ENCODE measurements around the gene FOXK1. TPM values are rescaled to one million over a fixed set of nuclear protein-coding genes. Genes with fewer than 3 reads are reported as not detected.
"Not testable (repeated sequence)": the region's sequence is repeated elsewhere in the genome, so short reads cannot be mapped to it uniquely, and the experiment has no call there.

The FOXK1 gene
- 11.9 and 12.8 TPM in 2 replicates for total RNA-seq (2014; rRNA removed; shearing (Covaris generic))

GRCh38 chr7:4681886-4682620, at the start of gene FOXK1:
Gene FOXK1, plus strand, starts transcription at chr7:4682295. Its CDS starts 14 bp downstream, at chr7:4682309.
- peak; percentile 77 for DNase-seq (ENCODE audit: low spot score)

GRCh38 chr7:4633012-4633411, 49.1 kb upstream of the FOXK1 start:
- peak; percentile 98 for DNase-seq (ENCODE audit: low spot score)

GRCh38 chr7:4634166-4634565, 47.9 kb upstream of the FOXK1 start:
- peak; percentile 67 for DNase-seq (ENCODE audit: low spot score)

GRCh38 chr7:4638781-4639575, 43.1 kb upstream of the FOXK1 start:
- peak; percentile 97 for DNase-seq (ENCODE audit: low spot score)

- DNase-seq (ENCODE audit: low spot score) = no peak
Measured at GRCh38 chr7:4641091-4641666, 40.9 kb upstream of the FOXK1 start.

- DNase-seq (ENCODE audit: low spot score) = peak; percentile 97
Measured at GRCh38 chr7:4641667-4642467, 40.2 kb upstream of the FOXK1 start.

GRCh38 chr7:4642468-4643203, 39.5 kb upstream of the FOXK1 start:
- DNase-seq (ENCODE audit: low spot score) = no peak

- DNase-seq (ENCODE audit: low spot score) = not testable (repeated sequence)
Measured at GRCh38 chr7:4643204-4643471, 39.0 kb upstream of the FOXK1 start.

- DNase-seq (ENCODE audit: low spot score) = no peak
Measured at GRCh38 chr7:4645246-4645645, 36.8 kb upstream of the FOXK1 start.

- no peak for DNase-seq (ENCODE audit: low spot score)
Measured at GRCh38 chr7:4648111-4648510, 34.0 kb upstream of the FOXK1 start.

- DNase-seq (ENCODE audit: low spot score) = no peak
Measured at GRCh38 chr7:4650433-4651047, 31.6 kb upstream of the FOXK1 start.

GRCh38 chr7:4653771-4654170, 28.3 kb upstream of the FOXK1 start:
- no peak for DNase-seq (ENCODE audit: low spot score)

GRCh38 chr7:4655311-4655710, 26.8 kb upstream of the FOXK1 start:
- no peak for DNase-seq (ENCODE audit: low spot score)

GRCh38 chr7:4655896-4656295, 26.2 kb upstream of the FOXK1 start:
- DNase-seq (ENCODE audit: low spot score) = no peak

GRCh38 chr7:4657640-4658417, 24.3 kb upstream of the FOXK1 start:
- DNase-seq (ENCODE audit: low spot score) = no peak

- no peak for DNase-seq (ENCODE audit: low spot score)
Measured at GRCh38 chr7:4659551-4660286, 22.4 kb upstream of the FOXK1 start.

- peak; percentile 59 for DNase-seq (ENCODE audit: low spot score)
Measured at GRCh38 chr7:4661871-4662270, 20.2 kb upstream of the FOXK1 start.

- no peak for DNase-seq (ENCODE audit: low spot score)
Measured at GRCh38 chr7:4663239-4664018, 18.7 kb upstream of the FOXK1 start.

- DNase-seq (ENCODE audit: low spot score) = peak; percentile 92
Measured at GRCh38 chr7:4665661-4666060, 16.4 kb upstream of the FOXK1 start.

Data from H4 (cell line).